A673 (cell line): ENCODE results near the gene HEATR9. TPM values are rescaled to one million over a fixed set of nuclear protein-coding genes. Genes with fewer than 3 reads are reported as not detected.

Experiments
- BruUV-seq: library from RNA; stranded (reverse); fragments of 400-500 nt; replicated peaks from 2 replicates; lab custom pipeline; 2021; lab: Mats Ljungman, UMichigan
- CTCF ChIA-PET: fragments of 300-600 bp; sonication (Branson Sonifier 250); formaldehyde crosslinking; loops from one replicate; lab custom pipeline; 2022; ENCODE audit warnings: antibody characterized with exemption; lab: Charles Lee
- POLR2A ChIA-PET: fragments of 300-600 bp; sonication (Branson Sonifier 250); formaldehyde crosslinking; loops from one replicate; lab custom pipeline; 2022; ENCODE audit warnings: antibody characterized with exemption; ENCODE audit not compliant: low non-redundant PET; lab: Charles Lee
- DNase-seq: peaks from one replicate; pipeline ENCODE4 v3.0.0-alpha.2; 2015; ENCODE audit warnings: low spot score
- H3K27ac ChIP-seq: fragments of 200-600 bp; sonication (generic); 2 replicates; pipeline ENCODE4 v1.5.1; 2016; ENCODE audit warnings: mixed run types, low read depth, mild to moderate bottlenecking, mixed read lengths, antibody characterized with exemption, low read length; ENCODE audit not compliant: poor library complexity, severe bottlenecking
- H3K27me3 ChIP-seq: fragments of 200-600 bp; sonication (generic); replicated peaks from 2 replicates; pipeline ENCODE4 v1.6.1; 2017; ENCODE audit warnings: mixed run types, low read depth, mild to moderate bottlenecking, mixed read lengths, antibody characterized with exemption, low read length; ENCODE audit not compliant: insufficient read depth, poor library complexity
- H3K36me3 ChIP-seq: fragments of 200-600 bp; sonication (generic); 2 replicates; pipeline ENCODE4 v1.6.1; 2016; ENCODE audit warnings: mixed run types, mild to moderate bottlenecking, mixed read lengths, antibody characterized with exemption, low read length; ENCODE audit not compliant: insufficient read depth, poor library complexity, severe bottlenecking
- H3K4me1 ChIP-seq: fragments of 200-600 bp; sonication (generic); 2 replicates; pipeline ENCODE4 v1.6.1; 2017; ENCODE audit warnings: mixed run types, mild to moderate bottlenecking, mixed read lengths, antibody characterized with exemption, low read length; ENCODE audit not compliant: insufficient read depth, poor library complexity, severe bottlenecking
- H3K4me3 ChIP-seq: fragments of 200-600 bp; sonication (generic); 2 replicates; pipeline ENCODE4 v1.5.1; 2016; ENCODE audit warnings: low read depth, mixed run types, mild to moderate bottlenecking, mixed read lengths, low read length; ENCODE audit not compliant: poor library complexity, severe bottlenecking
- H3K9me3 ChIP-seq: fragments of 200-600 bp; sonication (generic); 2 replicates; pipeline ENCODE4 v1.6.1; 2016; ENCODE audit warnings: mixed run types, low read depth, mild to moderate bottlenecking, mixed read lengths, antibody characterized with exemption, low read length; ENCODE audit not compliant: poor library complexity, severe bottlenecking
- EZH2 ChIP-seq: fragments of 200-600 bp; sonication (generic); IDR thresholded peaks from 2 replicates; pipeline ENCODE4 v1.6.1; 2017; ENCODE audit warnings: borderline replicate concordance, low read depth, mild to moderate bottlenecking, mixed read lengths, antibody characterized with exemption, low read length; ENCODE audit not compliant: poor library complexity, severe bottlenecking
- intact Hi-C: fragments of 100-400 bp; cut with micrococcal nuclease; formaldehyde crosslinking; loops from one replicate; pipeline ENCODE4 v1.10.0; 2022; ENCODE audit not compliant: unreplicated experiment
- total RNA-seq: library from RNA; stranded (reverse); gene quantifications from 2 replicates; pipeline ENCODE4 v1.2.3, GENCODE V29; 2021
- TF ChIP-seq, protein P1 (sequence below): fragments of 300-800, 200-600 bp; sonication (generic); conservative IDR thresholded peaks from 2 replicates; pipeline ENCODE4 v1.5.1; 2017; ENCODE audit warnings: low read depth, mild to moderate bottlenecking, antibody characterized with exemption, low read length, moderate library complexity, mixed read lengths

Gene HEATR9
- total RNA-seq, 1 experiment from 2014 or later, result not detected

DNA sequence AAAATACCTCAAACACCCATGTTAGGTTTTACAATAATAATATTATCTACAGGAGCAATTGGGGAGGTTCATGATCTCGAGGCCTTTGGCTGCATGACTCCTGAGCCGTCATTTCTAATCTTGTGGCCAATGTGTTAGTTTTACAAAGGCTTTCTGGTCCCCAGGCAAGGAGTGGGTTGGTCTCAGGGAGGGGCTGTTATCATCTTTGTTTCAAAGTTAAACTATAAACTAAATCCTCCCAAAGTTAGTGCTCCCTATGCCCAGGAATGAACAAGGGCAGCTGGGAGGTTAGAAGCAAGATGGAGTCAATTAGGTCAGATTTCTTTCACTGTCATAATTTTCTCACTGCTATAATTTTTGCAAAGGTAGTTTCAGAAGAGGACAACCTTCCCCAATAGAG, 20.6 kb upstream of the HEATR9 start:
- ChIA-PET CTCF (no interaction called here), POLR2A (no interaction called here)
- TF ChIP-seq EZH2, result no peak
- TF ChIP-seq, protein P1, sequence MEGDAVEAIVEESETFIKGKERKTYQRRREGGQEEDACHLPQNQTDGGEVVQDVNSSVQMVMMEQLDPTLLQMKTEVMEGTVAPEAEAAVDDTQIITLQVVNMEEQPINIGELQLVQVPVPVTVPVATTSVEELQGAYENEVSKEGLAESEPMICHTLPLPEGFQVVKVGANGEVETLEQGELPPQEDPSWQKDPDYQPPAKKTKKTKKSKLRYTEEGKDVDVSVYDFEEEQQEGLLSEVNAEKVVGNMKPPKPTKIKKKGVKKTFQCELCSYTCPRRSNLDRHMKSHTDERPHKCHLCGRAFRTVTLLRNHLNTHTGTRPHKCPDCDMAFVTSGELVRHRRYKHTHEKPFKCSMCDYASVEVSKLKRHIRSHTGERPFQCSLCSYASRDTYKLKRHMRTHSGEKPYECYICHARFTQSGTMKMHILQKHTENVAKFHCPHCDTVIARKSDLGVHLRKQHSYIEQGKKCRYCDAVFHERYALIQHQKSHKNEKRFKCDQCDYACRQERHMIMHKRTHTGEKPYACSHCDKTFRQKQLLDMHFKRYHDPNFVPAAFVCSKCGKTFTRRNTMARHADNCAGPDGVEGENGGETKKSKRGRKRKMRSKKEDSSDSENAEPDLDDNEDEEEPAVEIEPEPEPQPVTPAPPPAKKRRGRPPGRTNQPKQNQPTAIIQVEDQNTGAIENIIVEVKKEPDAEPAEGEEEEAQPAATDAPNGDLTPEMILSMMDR, result no peak
- Histone ChIP-seq H3K9me3 (no peaks in the 10 kb centered on the region), H3K27me3 (no peaks in the 10 kb centered on the region), H3K36me3 (no peaks in the 10 kb centered on the region), H3K27ac (no peak overlapping the region), H3K4me3 (no peak overlapping the region), H3K4me1 (no peaks in the 10 kb centered on the region)
- intact Hi-C loops, result no loop called here
- DNase-seq, result no peak
- BruUV-seq, result no TSS peak

DNA sequence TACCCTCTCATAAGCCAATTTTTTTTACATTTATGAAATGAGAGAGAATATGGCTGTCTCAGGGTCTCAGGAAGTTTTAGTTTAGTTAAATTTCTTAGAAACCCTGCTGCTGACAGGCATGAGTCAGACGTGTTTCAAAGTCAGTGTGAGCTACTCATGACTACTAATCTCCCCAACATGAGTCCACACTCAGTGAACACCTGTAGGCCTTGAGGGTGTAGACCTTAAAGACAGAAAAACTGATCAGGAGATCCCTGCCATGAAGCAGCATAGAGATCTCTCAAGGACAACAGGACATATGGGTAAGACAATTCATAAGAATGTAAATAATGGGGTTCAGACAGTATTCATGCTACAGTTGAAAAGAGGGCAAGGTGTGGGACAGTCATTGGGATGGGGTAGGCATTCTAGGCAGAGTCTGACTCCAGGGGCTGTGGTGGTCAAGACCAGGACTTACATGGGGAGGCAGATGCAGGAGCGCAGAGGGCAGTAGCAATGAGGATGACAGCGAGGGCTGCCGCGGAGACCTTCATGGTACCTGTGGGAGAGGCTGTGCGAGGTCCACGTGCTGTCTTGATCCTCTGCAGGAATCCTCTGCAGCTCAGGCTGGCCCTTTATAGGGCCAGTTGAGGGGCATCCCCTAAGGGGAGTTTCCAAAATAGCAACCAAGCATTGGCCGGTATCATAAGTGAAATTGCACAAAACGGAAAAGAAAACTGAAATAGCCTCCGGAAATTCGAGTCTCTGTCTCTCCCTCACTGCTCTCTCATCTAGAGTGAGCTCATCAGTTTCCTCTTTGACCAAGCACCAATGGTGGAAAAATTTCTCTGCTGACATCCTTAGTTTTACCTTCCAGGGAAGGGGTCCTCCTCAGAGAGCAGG, 11.3 kb upstream of the HEATR9 start, which contains the start of gene CCL5:
CCL5 (minus strand) TSS at position 588 of the 882 bp plus-strand sequence.
- BruUV-seq, result no TSS peak

GRCh38 chr17:35878361-35878760, 9.7 kb upstream of the HEATR9 start:
- H3K27me3 ChIP-seq, result no peaks in the 10 kb centered on the region
- TF ChIP-seq, protein P1, result no peak
- TF ChIP-seq EZH2, result no peak
- ChIA-PET POLR2A (no interaction called here), CTCF (no interaction called here)
- H3K4me3 ChIP-seq, result no peak overlapping the region
- no peaks in the 10 kb centered on the region for H3K36me3 ChIP-seq
- no peaks in the 10 kb centered on the region for H3K9me3 ChIP-seq
- no peaks in the 10 kb centered on the region for H3K4me1 ChIP-seq
- no TSS peak for BruUV-seq
- DNase-seq, result no peak
- intact Hi-C loops, result no loop called here
- no peak overlapping the region for H3K27ac ChIP-seq

More for the DNA sequence above, 11.3 kb upstream of the HEATR9 start, which contains the start of gene CCL5:
- Histone ChIP-seq H3K4me3 (no peak within 1 kb of the TSS), H3K27me3 (no peaks in the 10 kb centered on the region), H3K9me3 (no peaks in the 10 kb centered on the region), H3K4me1 (no peaks in the 10 kb centered on the region), H3K27ac (no peak within 1 kb of the TSS), H3K36me3 (no peaks in the 10 kb centered on the region)
- intact Hi-C loops, result no loop called here
- ChIA-PET CTCF (no interaction called here), POLR2A (no interaction called here)
- TF ChIP-seq EZH2, result no peak
- TF ChIP-seq, protein P1, result no peak
- no peak for DNase-seq
